ENCODE measurements around the gene KIAA0930.

KIAA0930 gene

GRCh38 chr22:45218976-45219375 lies 21.7 kb downstream of the KIAA0930 start:
- DNase-seq (ENCODE audit: extremely low read depth in 1 of 2, low read depth in 1 of 2), result peak in 1 of 2 donors; percentile 56

- no peak for DNase-seq (ENCODE audit: extremely low read depth in 1 of 2, low read depth in 1 of 2)
Observed at GRCh38 chr22:45217806-45218205, 22.9 kb downstream of the KIAA0930 start.

- no peak for DNase-seq (ENCODE audit: extremely low read depth in 1 of 2, low read depth in 1 of 2)
Observed at GRCh38 chr22:45217345-45217744, 23.3 kb downstream of the KIAA0930 start.

GRCh38 chr22:45216133-45217003 lies 24.3 kb downstream of the KIAA0930 start:
- no peak for DNase-seq (ENCODE audit: extremely low read depth in 1 of 2, low read depth in 1 of 2)

GRCh38 chr22:45212992-45213751 lies 27.5 kb downstream of the KIAA0930 start:
- DNase-seq (ENCODE audit: extremely low read depth in 1 of 2, low read depth in 1 of 2), result no peak

GRCh38 chr22:45212306-45212709 lies 28.4 kb downstream of the KIAA0930 start:
- no peak for DNase-seq (ENCODE audit: extremely low read depth in 1 of 2, low read depth in 1 of 2)

- DNase-seq (ENCODE audit: extremely low read depth in 1 of 2, low read depth in 1 of 2), result no peak
Observed at GRCh38 chr22:45211848-45212247, 28.8 kb downstream of the KIAA0930 start.

- DNase-seq (ENCODE audit: extremely low read depth in 1 of 2, low read depth in 1 of 2), result no peak
Observed at GRCh38 chr22:45211435-45211834, 29.3 kb downstream of the KIAA0930 start.

- no peak for DNase-seq (ENCODE audit: extremely low read depth in 1 of 2, low read depth in 1 of 2)
Observed at GRCh38 chr22:45210991-45211390, 29.7 kb downstream of the KIAA0930 start.

- no peak for DNase-seq (ENCODE audit: extremely low read depth in 1 of 2, low read depth in 1 of 2)
Observed at GRCh38 chr22:45210577-45210976, 30.1 kb downstream of the KIAA0930 start.

GRCh38 chr22:45210174-45210573 lies 30.5 kb downstream of the KIAA0930 start:
- DNase-seq (ENCODE audit: extremely low read depth in 1 of 2, low read depth in 1 of 2), result no peak

GRCh38 chr22:45208993-45209838 lies 31.5 kb downstream of the KIAA0930 start:
- DNase-seq (ENCODE audit: extremely low read depth in 1 of 2, low read depth in 1 of 2), result peak in 1 of 2 donors; percentile 1

- DNase-seq (ENCODE audit: extremely low read depth in 1 of 2, low read depth in 1 of 2), result no peak
Observed at GRCh38 chr22:45208696-45208992, 32.0 kb downstream of the KIAA0930 start.

GRCh38 chr22:45207981-45208664 lies 32.6 kb downstream of the KIAA0930 start:
- DNase-seq (ENCODE audit: extremely low read depth in 1 of 2, low read depth in 1 of 2), result no peak

- no peak for DNase-seq (ENCODE audit: extremely low read depth in 1 of 2, low read depth in 1 of 2)
Observed at GRCh38 chr22:45207533-45207932, 33.2 kb downstream of the KIAA0930 start.

GRCh38 chr22:45206233-45206632 lies 34.5 kb downstream of the KIAA0930 start:
- no peak for DNase-seq (ENCODE audit: extremely low read depth in 1 of 2, low read depth in 1 of 2)

- no peak for DNase-seq (ENCODE audit: extremely low read depth in 1 of 2, low read depth in 1 of 2)
Observed at GRCh38 chr22:45205276-45205925, 35.3 kb downstream of the KIAA0930 start.

GRCh38 chr22:45204819-45205218 lies 35.9 kb downstream of the KIAA0930 start:
- DNase-seq (ENCODE audit: extremely low read depth in 1 of 2, low read depth in 1 of 2), result no peak

- DNase-seq (ENCODE audit: extremely low read depth in 1 of 2, low read depth in 1 of 2), result no peak
Observed at GRCh38 chr22:45204241-45204640, 36.5 kb downstream of the KIAA0930 start.

Data from stimulated activated CD8-positive, alpha-beta memory T cell treated with anti-CD3 and anti-CD28 coated beads, Interleukin-7, amount 100 ng/mL, for 48 hours (primary cell).